ENCODE data around the gene TTC23.

Gene TTC23

DNA sequence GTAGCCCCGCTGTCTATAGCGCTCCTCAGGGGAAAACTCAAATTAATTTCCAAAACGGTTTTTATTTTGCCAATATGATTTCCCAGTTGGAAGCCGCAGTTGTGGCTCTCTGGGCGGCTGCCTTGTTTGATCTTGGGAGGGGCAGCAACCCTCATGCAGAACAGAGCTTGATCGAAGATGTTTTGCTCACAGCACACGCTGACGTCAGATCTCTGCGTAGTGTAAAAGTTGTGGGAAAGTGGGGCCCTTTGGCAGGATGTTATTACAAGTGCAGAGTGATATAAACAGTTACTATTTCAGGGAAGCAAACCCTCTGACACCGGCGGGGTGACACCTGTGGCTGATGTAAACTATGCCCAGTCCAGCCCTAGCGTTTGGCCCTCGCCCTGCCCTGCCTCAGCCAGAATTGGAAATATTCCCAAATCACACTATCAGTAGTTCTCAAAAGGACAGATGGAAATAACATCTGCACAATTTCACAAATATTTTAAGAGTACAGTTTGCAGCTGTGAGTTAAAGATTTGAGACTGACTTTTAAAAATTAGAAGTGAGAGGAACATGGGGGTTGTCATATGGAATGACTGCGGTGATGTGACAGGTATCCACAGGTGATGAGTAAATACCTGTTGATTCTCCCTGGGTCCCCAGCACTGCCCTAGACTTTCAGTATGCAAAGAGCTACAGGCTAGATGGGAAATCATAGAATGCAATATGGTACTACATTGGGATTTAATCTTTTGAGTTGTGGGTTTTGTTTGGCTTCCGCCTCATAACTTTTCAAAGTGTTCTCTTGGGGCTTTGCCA, 142.8 kb downstream of the TTC23 start:
- H3K4me3 ChIP-seq (ENCODE audit: low read length), result peak overlapping the region; percentile 56; the same call in 1 of the 2 replicates
- H3K9ac ChIP-seq (ENCODE audit: low read depth, low read length), result no peak overlapping the region
- H3K4me1 ChIP-seq (ENCODE audit: insufficient read depth, low read length), result peaks cover 4% of the 10 kb centered on the region; the same call in 1 of the 2 replicates
- WGBS, result 84% methylated on average over 15 of the region's 15 CpGs
- H3K27ac ChIP-seq (ENCODE audit: low read depth, low read length), result no peak overlapping the region
- H3K9me3 ChIP-seq (ENCODE audit: insufficient read depth, low read depth, low read length), result no peaks in the 10 kb centered on the region
- no peaks in the 10 kb centered on the region for H3K36me3 ChIP-seq (ENCODE audit: insufficient read depth, low read length)
- H3K27me3 ChIP-seq (ENCODE audit: insufficient read depth, low read length), result peaks cover 55% of the 10 kb centered on the region

DNA sequence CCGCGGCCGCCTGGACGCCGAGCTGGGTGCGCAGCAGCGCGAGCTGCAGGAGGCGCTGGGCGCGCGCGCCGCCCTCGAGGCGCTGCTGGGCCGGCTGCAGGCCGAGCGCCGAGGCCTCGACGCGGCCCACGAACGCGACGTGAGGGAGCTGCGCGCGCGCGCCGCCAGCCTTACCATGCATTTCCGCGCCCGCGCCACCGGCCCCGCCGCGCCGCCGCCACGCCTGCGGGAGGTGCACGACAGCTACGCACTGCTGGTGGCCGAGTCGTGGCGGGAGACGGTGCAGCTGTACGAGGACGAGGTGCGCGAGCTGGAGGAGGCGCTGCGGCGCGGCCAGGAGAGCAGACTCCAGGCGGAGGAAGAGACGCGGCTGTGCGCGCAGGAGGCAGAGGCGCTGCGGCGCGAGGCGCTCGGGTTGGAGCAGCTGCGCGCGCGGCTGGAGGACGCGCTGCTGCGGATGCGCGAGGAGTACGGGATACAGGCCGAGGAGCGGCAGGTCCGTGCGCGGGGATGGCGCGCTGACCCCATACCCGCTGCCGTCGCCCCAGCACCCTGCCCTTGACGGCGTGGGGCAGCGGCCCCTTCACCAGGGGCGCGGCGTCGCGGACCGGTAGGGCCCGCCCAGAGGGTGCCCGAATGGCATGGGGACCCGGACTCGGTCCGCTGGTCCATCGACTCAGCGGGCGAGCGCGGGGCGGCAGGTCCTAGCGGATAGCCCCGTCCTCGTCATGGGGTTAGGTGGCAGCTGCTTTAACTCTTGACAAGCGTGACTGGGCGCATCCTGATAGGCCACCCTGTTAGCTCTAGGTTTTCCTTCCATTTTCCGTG, 143.7 kb downstream of the TTC23 start:
- peak overlapping the region; percentile 56 for H3K4me3 ChIP-seq (ENCODE audit: low read length)
- H3K36me3 ChIP-seq (ENCODE audit: insufficient read depth, low read length), result no peaks in the 10 kb centered on the region
- H3K27ac ChIP-seq (ENCODE audit: low read depth, low read length), result no peak overlapping the region
- peaks cover 64% of the 10 kb centered on the region for H3K27me3 ChIP-seq (ENCODE audit: insufficient read depth, low read length)
- peaks cover 4% of the 10 kb centered on the region; the same call in 1 of the 2 replicates for H3K4me1 ChIP-seq (ENCODE audit: insufficient read depth, low read length)
- H3K9ac ChIP-seq (ENCODE audit: low read depth, low read length), result no peak overlapping the region; the same call in 1 of the 2 replicates
- 2% methylated on average over 116 of the region's 116 CpGs for WGBS
- no peaks in the 10 kb centered on the region for H3K9me3 ChIP-seq (ENCODE audit: insufficient read depth, low read depth, low read length)

DNA sequence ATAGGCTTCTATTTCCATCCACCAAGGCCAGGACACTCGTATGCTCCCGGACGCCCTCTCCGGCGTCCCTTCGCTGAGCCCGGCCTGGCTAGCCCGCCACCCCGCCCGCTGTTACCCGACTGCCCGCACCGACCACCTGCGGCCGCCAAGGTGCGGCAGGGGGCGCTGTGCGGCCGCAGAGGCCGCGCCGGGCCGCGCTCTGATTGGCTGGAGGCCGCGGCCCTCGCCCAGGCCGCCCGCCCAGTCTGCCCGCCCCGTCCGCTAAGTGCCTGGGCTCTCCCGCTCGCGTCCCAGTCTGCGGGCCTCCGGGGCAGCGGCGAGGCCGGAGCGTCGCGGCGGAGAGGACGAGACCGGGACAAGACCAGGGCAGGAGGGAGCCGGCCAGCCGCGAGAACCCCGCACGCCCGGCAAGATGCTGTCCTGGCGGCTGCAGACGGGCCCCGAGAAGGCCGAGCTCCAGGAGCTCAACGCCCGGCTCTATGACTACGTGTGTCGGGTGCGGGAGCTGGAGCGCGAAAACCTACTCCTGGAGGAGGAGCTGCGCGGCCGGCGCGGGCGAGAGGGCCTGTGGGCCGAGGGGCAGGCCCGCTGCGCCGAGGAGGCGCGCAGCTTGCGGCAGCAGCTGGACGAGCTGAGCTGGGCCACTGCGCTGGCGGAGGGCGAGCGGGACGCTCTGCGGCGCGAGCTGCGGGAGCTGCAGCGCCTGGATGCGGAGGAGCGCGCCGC, 144.4 kb downstream of the TTC23 start, which contains the start of gene SYNM:
SYNM (plus strand) TSS at position 293 of the 726 bp plus-strand sequence; CDS start at position 413, 120 bp downstream.
- H3K4me3 ChIP-seq (ENCODE audit: low read length), result peak within 1 kb of the TSS; percentile 56
- H3K9me3 ChIP-seq (ENCODE audit: insufficient read depth, low read depth, low read length), result no peaks in the 10 kb centered on the region
- no peak within 1 kb of the TSS; the same call in 1 of the 2 replicates for H3K9ac ChIP-seq (ENCODE audit: low read depth, low read length)
- peaks cover 70% of the 10 kb centered on the region for H3K27me3 ChIP-seq (ENCODE audit: insufficient read depth, low read length)
- H3K4me1 ChIP-seq (ENCODE audit: insufficient read depth, low read length), result peaks cover 4% of the 10 kb centered on the region; the same call in 1 of the 2 replicates
- H3K36me3 ChIP-seq (ENCODE audit: insufficient read depth, low read length), result no peaks in the 10 kb centered on the region
- H3K27ac ChIP-seq (ENCODE audit: low read depth, low read length), result no peak within 1 kb of the TSS
- 1% methylated on average over 91 of the region's 91 CpGs for WGBS

DNA sequence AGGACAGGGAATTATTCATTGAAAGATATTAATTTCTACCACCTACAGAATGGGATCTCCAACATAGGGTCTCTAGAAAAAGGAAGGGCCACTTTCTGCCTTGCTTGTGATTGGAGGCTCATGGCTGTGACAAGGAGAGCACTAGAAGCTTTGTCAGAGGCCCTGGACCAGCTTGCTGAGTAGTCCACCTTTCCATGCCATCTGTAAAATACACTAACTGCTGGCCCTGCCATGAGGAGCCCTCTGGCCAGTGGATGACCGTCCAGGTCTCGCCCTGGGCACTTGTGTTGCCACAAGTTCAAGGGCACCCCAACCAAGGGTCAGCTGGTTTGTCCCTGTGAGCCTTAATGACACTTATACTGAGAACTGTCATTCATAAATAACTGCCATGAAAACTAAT, 146.1 kb downstream of the TTC23 start:
- Histone ChIP-seq H3K4me3 (ENCODE audit: low read length) (no peak overlapping the region), H3K4me1 (ENCODE audit: insufficient read depth, low read length) (peaks cover 4% of the 10 kb centered on the region; the same call in 1 of the 2 replicates), H3K36me3 (ENCODE audit: insufficient read depth, low read length) (no peaks in the 10 kb centered on the region), H3K9ac (ENCODE audit: low read depth, low read length) (no peak overlapping the region), H3K27me3 (ENCODE audit: insufficient read depth, low read length) (peaks cover 80% of the 10 kb centered on the region), H3K27ac (ENCODE audit: low read depth, low read length) (no peak overlapping the region), H3K9me3 (ENCODE audit: insufficient read depth, low read depth, low read length) (no peaks in the 10 kb centered on the region)
- 93% methylated on average over 2 of the region's 2 CpGs for WGBS

DNA sequence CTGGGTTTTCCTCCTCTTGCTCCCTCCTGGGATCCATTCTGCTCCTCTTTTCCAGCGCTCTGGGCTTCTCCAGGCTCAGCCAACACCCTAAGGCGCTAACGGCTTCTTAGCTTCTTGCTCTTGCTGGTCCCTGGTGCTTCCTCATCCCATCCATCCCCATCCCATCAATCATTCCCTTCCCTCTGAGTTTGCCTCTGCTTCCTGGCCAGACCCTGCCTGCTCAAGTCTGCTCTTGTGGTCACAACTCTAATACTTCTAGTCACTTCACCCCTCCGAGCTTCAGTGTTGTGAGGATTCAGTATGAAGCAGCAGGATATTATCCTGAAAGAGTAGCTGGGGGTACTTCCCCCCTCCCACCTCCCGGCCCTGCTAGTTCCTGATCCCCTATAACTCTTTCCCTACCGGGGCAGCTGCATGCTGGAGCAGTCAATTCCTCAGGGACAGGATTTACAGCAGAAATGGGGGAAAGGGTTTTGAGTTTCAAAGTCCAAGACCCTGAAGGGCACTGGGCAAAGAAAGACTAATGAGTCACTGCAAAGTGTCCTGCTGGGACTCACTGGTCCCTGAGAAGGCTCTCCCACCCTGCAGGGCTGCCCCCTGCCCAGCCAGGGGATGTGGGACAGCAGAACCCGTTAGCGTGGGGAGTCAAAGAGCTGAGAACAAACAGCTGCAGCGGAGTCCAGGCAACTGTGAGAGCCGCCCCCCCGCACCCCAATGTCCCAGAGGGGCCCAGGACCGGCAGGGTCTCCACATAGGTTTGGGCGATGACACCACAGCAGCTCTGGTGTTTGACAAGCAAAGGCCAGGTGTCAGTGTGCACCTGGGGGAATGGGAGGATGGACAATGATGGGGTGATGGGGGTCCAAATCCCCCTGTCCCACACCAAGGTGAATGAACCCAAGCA, 146.8 kb downstream of the TTC23 start:
- no peaks in the 10 kb centered on the region for H3K9me3 ChIP-seq (ENCODE audit: insufficient read depth, low read depth, low read length)
- peaks cover 4% of the 10 kb centered on the region; the same call in 1 of the 2 replicates for H3K4me1 ChIP-seq (ENCODE audit: insufficient read depth, low read length)
- peaks cover 83% of the 10 kb centered on the region for H3K27me3 ChIP-seq (ENCODE audit: insufficient read depth, low read length)
- no peak overlapping the region for H3K27ac ChIP-seq (ENCODE audit: low read depth, low read length)
- WGBS, result 78% methylated on average over 12 of the region's 13 CpGs
- H3K36me3 ChIP-seq (ENCODE audit: insufficient read depth, low read length), result no peaks in the 10 kb centered on the region
- no peak overlapping the region for H3K9ac ChIP-seq (ENCODE audit: low read depth, low read length)
- no peak overlapping the region for H3K4me3 ChIP-seq (ENCODE audit: low read length)

DNA sequence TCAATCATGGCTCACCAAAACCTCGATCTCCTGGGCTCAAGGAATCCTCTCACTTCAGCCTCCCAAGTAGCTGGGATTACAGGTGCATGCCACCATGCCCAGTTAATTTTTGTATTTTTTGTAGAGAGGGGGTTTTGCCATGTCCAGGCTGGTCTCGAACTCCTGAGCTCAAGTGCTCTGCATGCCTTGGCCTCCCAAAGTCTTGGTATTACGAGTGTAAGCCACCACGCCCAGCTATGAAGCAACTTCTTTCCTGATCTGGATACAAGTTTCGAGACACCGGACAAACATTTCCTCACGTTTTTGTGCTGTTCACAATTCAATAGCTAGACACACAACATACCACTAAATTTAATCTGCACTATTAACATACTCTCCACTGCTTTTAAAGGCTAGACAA, 147.9 kb downstream of the TTC23 start:
- H3K36me3 ChIP-seq (ENCODE audit: insufficient read depth, low read length), result no peaks in the 10 kb centered on the region
- H3K9ac ChIP-seq (ENCODE audit: low read depth, low read length), result no peak overlapping the region
- no peak overlapping the region for H3K27ac ChIP-seq (ENCODE audit: low read depth, low read length)
- H3K9me3 ChIP-seq (ENCODE audit: insufficient read depth, low read depth, low read length), result no peaks in the 10 kb centered on the region
- H3K4me1 ChIP-seq (ENCODE audit: insufficient read depth, low read length), result peaks cover 4% of the 10 kb centered on the region; the same call in 1 of the 2 replicates
- H3K4me3 ChIP-seq (ENCODE audit: low read length), result no peak overlapping the region
- WGBS, result 79% methylated on average over 7 of the region's 7 CpGs
- H3K27me3 ChIP-seq (ENCODE audit: insufficient read depth, low read length), result peaks cover 78% of the 10 kb centered on the region

DNA sequence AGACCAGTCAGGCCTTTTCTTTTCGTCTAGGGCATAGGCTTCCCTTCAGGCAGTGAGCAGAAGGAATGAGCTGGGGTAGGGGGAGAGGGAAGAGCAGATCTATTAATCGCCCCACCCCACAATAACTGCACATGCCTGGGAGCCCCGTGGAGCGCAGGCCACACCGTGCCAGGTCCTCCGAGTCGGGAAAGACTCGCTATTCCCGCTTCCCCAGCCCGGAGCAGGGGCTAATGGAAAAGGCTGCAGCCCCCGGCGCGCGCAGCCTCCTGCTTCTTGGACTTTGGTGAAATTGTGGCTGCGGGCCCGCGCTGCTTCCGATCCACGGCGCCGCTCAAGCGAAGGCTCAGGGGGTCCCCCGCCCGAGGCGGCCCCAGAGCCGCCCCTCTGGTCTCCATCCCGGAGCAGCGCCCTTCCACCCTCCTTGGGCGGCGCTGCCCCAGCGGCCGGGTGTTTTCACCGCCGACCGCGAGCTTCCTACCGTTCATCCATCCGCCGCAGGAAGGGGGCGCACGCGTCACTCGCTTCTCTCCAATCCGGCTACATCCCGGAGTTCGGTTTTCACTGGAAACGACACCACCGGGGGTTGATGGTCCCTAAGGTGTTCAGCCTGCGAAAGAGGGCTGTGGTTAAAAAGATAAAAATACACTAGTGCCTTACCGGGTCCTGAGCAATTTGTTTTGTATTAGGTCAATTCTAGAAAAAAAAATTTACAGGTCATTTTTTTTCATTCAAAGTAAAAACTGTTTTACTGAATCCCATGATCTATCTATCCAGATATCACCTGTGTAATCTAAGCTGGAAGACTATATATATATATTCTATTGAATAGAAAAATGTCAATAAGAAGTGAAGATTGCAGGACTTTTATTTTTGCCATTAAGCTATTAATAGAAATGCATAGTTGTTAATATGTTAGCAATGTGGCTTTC, 148.9 kb downstream of the TTC23 start:
- WGBS, result 6% methylated on average over 49 of the region's 50 CpGs
- Histone ChIP-seq H3K4me3 (ENCODE audit: low read length) (peak overlapping the region; percentile 50), H3K36me3 (ENCODE audit: insufficient read depth, low read length) (no peaks in the 10 kb centered on the region), H3K27me3 (ENCODE audit: insufficient read depth, low read length) (peaks cover 68% of the 10 kb centered on the region), H3K9ac (ENCODE audit: low read depth, low read length) (no peak overlapping the region), H3K4me1 (ENCODE audit: insufficient read depth, low read length) (peaks cover 4% of the 10 kb centered on the region; the same call in 1 of the 2 replicates), H3K27ac (ENCODE audit: low read depth, low read length) (no peak overlapping the region), H3K9me3 (ENCODE audit: insufficient read depth, low read depth, low read length) (no peaks in the 10 kb centered on the region)

DNA sequence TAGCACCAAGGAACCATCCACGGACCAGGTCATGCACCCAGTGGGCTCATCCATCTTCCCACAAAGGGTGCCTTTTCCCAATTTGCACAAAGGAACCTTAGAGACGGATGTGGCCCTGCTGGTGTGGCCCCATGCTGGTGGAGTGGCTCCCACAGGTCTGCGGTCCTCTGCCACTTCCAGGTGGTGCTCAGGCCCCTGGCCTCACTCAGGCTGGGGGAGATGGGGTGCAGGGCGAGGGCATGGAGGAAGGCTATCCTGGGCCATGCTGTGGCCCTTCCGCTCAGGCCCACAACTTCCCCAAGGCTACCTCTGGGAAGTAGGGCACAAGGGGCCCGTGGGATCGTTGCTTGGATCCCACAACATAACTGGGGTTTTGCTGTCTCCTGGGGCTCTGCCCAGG, 149.7 kb downstream of the TTC23 start:
- WGBS, result 86% methylated on average over 7 of the region's 7 CpGs
- no peak overlapping the region for H3K27ac ChIP-seq (ENCODE audit: low read depth, low read length)
- H3K27me3 ChIP-seq (ENCODE audit: insufficient read depth, low read length), result peaks cover 61% of the 10 kb centered on the region

DNA sequence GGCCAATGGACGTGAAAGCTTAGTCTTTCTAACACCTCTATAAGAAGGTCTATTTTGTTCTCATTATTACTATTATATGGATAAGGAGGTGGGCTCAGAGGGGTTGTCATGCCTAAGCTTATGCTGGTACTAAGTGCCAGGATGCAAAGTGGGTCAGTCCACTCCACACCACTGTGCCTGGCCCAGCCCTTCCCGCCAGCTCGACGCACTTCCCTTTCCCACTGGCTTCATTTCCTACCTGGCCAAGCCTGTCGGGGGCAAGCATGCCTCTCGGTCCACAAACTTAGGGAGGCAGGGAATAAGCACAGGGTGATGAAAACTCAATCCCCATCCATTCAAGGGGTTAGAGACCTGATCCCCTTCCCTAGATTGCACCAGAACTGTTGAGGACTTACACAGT, 150.4 kb downstream of the TTC23 start:
- Histone ChIP-seq H3K9me3 (ENCODE audit: insufficient read depth, low read depth, low read length) (no peaks in the 10 kb centered on the region), H3K27ac (ENCODE audit: low read depth, low read length) (no peak overlapping the region), H3K27me3 (ENCODE audit: insufficient read depth, low read length) (peaks cover 61% of the 10 kb centered on the region), H3K36me3 (ENCODE audit: insufficient read depth, low read length) (no peaks in the 10 kb centered on the region), H3K4me1 (ENCODE audit: insufficient read depth, low read length) (peaks cover 4% of the 10 kb centered on the region; the same call in 1 of the 2 replicates), H3K4me3 (ENCODE audit: low read length) (no peak overlapping the region), H3K9ac (ENCODE audit: low read depth, low read length) (no peak overlapping the region)
- 78% methylated on average over 5 of the region's 6 CpGs for whole genome bisulfite sequencing

More for the DNA sequence above, 149.7 kb downstream of the TTC23 start:
- Histone ChIP-seq H3K9ac (ENCODE audit: low read depth, low read length) (no peak overlapping the region), H3K4me3 (ENCODE audit: low read length) (no peak overlapping the region), H3K36me3 (ENCODE audit: insufficient read depth, low read length) (no peaks in the 10 kb centered on the region), H3K4me1 (ENCODE audit: insufficient read depth, low read length) (peaks cover 4% of the 10 kb centered on the region; the same call in 1 of the 2 replicates), H3K9me3 (ENCODE audit: insufficient read depth, low read depth, low read length) (no peaks in the 10 kb centered on the region)

Measured in HUES64 (cell line).